ENCODE data around the gene CADPS2.

CADPS2 gene

DNA sequence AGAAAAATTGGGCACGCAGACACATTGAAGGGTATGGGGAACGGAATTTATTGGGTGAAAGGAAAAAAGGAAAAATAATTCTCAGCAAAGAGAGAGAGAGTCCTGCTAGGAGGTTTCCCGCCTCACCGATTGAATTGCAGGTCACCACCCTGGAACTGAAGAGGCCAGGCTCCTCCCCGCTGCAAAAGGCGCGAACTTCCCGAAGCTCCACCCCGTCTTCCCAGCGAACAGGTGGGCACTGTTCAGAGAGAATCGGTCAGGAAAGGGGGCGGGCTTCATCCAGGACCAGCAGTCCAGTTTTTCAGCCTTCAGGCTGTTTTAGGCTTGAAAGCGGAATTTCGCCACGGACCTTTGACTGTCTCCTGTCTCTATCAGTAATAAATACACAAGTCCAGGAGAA lies 27.3 kb upstream of the CADPS2 start:
- H3K23ac ChIP-seq (ENCODE audit: low read length in 2 of 2) = no peak overlapping the region
- no peak overlapping the region for H2BK15ac ChIP-seq (ENCODE audit: low read depth, poor library complexity, severe bottlenecking)
- H3K4me2 ChIP-seq (ENCODE audit: low read length, poor library complexity, severe bottlenecking) = no peak overlapping the region
- 74% methylated on average over 15 of the region's 15 CpGs for WGBS
- no peaks in the 10 kb centered on the region for H3K36me3 ChIP-seq (ENCODE audit: control insufficient read depth in 1 of 2, insufficient read depth in 2 of 2, low read depth in 1 of 2, low read length in 2 of 2)
- H2BK12ac ChIP-seq (ENCODE audit: low read length in 2 of 2) = no peak overlapping the region
- H3K9me3 ChIP-seq (ENCODE audit: control insufficient read depth, low read length) = no peaks in the 10 kb centered on the region
- H3K4me3 ChIP-seq (ENCODE audit: insufficient read depth in 1 of 2, low read depth in 1 of 2, low read length in 2 of 2) = no peak overlapping the region
- H2BK5ac ChIP-seq (ENCODE audit: low read depth, low read length, poor library complexity, severe bottlenecking) = no peak overlapping the region
- no peak overlapping the region for H3K4ac ChIP-seq (ENCODE audit: low read depth in 1 of 2, low read length in 2 of 2)
- H3K4me1 ChIP-seq (ENCODE audit: control insufficient read depth, insufficient read depth, low read depth, low read length) = no peaks in the 10 kb centered on the region
- H3K79me1 ChIP-seq (replicated peaks; ENCODE audit: low read length, poor library complexity, severe bottlenecking) = no peaks in the 10 kb centered on the region
- H2AFZ ChIP-seq (ENCODE audit: low read depth, low read length) = peak overlapping the region; percentile 10
- H3K27ac ChIP-seq (ENCODE audit: low read length, poor library complexity, severe bottlenecking) = no peak overlapping the region
- H2AK5ac ChIP-seq (ENCODE audit: low read length, severe bottlenecking) = no peak overlapping the region
- no peak overlapping the region for H2BK120ac ChIP-seq (ENCODE audit: low read depth, low read length)
- no peak overlapping the region for H4K8ac ChIP-seq (ENCODE audit: low read length)
- no peak overlapping the region for H3K14ac ChIP-seq (ENCODE audit: low read length in 2 of 2)
- H4K91ac ChIP-seq (ENCODE audit: low read length) = no peak overlapping the region
- no peak for DNase-seq
- H3K27me3 ChIP-seq (ENCODE audit: control insufficient read depth in 1 of 2, insufficient read depth in 1 of 2, low read length in 2 of 2) = no peaks in the 10 kb centered on the region
- no peak overlapping the region for H3K9ac ChIP-seq (ENCODE audit: low read length)
- H3K18ac ChIP-seq (ENCODE audit: low read depth in 1 of 2, low read length in 2 of 2) = no peak overlapping the region

DNA sequence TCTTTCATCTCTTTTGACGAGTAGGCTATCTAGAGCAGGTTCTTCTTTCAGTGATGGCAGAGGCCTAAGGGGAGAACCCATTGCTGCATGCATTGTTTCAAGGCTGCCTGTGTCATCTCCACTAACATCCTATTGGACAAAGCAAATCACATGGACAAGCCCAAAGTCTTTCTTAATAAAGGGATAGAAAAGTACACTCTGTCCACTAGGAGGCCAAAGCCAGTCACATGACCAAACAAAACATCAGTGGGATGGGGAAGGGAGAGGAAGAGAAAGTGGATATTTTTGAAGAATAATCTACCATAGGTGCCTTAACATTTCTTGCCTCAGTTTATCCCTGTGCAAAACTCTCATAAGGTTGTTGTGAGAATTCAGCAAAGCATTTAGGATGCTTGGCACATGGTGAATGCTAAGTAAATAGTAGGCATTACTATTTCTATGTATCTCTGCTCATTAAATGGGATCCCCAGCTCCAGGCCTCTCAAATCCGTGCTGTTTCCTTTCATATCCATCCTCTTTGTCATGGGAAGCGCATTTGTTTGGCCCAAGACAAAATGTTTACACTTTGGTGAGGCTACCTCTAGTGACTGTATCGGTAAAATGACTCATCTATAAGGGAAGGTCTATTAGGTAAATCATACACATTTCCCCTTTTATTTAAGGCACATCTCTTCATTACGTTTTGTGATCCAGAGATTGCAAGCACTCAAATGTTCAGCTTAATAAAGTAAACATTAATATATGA lies 16.7 kb upstream of the CADPS2 start:
- Histone ChIP-seq H3K9ac (ENCODE audit: low read length) (no peak overlapping the region), H4K8ac (ENCODE audit: low read length) (no peak overlapping the region), H2BK15ac (ENCODE audit: low read depth, poor library complexity, severe bottlenecking) (no peak overlapping the region), H3K18ac (ENCODE audit: low read depth in 1 of 2, low read length in 2 of 2) (no peak overlapping the region), H3K4me3 (ENCODE audit: insufficient read depth in 1 of 2, low read depth in 1 of 2, low read length in 2 of 2) (no peak overlapping the region), H3K4me2 (ENCODE audit: low read length, poor library complexity, severe bottlenecking) (no peak overlapping the region), H2BK12ac (ENCODE audit: low read length in 2 of 2) (no peak overlapping the region), H2BK5ac (ENCODE audit: low read depth, low read length, poor library complexity, severe bottlenecking) (no peak overlapping the region), H3K9me3 (ENCODE audit: control insufficient read depth, low read length) (no peaks in the 10 kb centered on the region), H3K36me3 (ENCODE audit: control insufficient read depth in 1 of 2, insufficient read depth in 2 of 2, low read depth in 1 of 2, low read length in 2 of 2) (no peaks in the 10 kb centered on the region), H3K27me3 (ENCODE audit: control insufficient read depth in 1 of 2, insufficient read depth in 1 of 2, low read length in 2 of 2) (no peaks in the 10 kb centered on the region), H3K27ac (ENCODE audit: low read length, poor library complexity, severe bottlenecking) (no peak overlapping the region), H2AFZ (ENCODE audit: low read depth, low read length) (no peak overlapping the region), H3K4me1 (ENCODE audit: control insufficient read depth, insufficient read depth, low read depth, low read length) (no peaks in the 10 kb centered on the region), H3K23ac (ENCODE audit: low read length in 2 of 2) (no peak overlapping the region), H2BK120ac (ENCODE audit: low read depth, low read length) (no peak overlapping the region), H3K14ac (ENCODE audit: low read length in 2 of 2) (peak overlapping the region in 1 of 2 experiments; percentile 36), H3K4ac (ENCODE audit: low read depth in 1 of 2, low read length in 2 of 2) (no peak overlapping the region), H2AK5ac (ENCODE audit: low read length, severe bottlenecking) (no peak overlapping the region), H3K79me1 (replicated peaks; ENCODE audit: low read length, poor library complexity, severe bottlenecking) (no peaks in the 10 kb centered on the region), H4K91ac (ENCODE audit: low read length) (no peak overlapping the region)
- 67% methylated on average over 3 of the region's 5 CpGs for whole genome bisulfite sequencing
- DNase-seq = no peak

DNA sequence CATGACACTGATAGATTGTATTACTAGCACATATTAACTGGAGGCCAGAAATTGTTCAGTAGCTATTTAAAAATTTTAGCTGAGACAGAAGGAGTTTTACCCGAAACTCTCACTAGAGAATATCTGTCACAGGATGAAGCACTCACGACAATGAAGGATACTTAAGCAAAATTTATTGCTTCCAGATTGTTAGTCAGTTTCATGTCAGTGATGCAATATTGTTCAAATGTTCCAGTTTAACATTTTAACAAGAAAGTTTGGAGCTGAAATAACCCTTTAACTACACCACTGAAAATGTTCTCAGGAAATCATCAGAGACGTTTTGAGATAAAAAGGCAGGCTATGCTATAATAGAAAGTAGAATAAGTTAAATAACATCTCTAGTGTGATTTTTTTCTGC lies 15.0 kb upstream of the CADPS2 start:
- no peaks in the 10 kb centered on the region for H3K4me1 ChIP-seq (ENCODE audit: control insufficient read depth, insufficient read depth, low read depth, low read length)
- no peaks in the 10 kb centered on the region for H3K36me3 ChIP-seq (ENCODE audit: control insufficient read depth in 1 of 2, insufficient read depth in 2 of 2, low read depth in 1 of 2, low read length in 2 of 2)
- H3K27me3 ChIP-seq (ENCODE audit: control insufficient read depth in 1 of 2, insufficient read depth in 1 of 2, low read length in 2 of 2) = no peaks in the 10 kb centered on the region
- no peak overlapping the region for H2BK15ac ChIP-seq (ENCODE audit: low read depth, poor library complexity, severe bottlenecking)
- no peak overlapping the region for H3K14ac ChIP-seq (ENCODE audit: low read length in 2 of 2)
- H3K4ac ChIP-seq (ENCODE audit: low read depth in 1 of 2, low read length in 2 of 2) = no peak overlapping the region
- H2AK5ac ChIP-seq (ENCODE audit: low read length, severe bottlenecking) = no peak overlapping the region
- H3K79me1 ChIP-seq (replicated peaks; ENCODE audit: low read length, poor library complexity, severe bottlenecking) = no peaks in the 10 kb centered on the region
- H3K27ac ChIP-seq (ENCODE audit: low read length, poor library complexity, severe bottlenecking) = no peak overlapping the region
- no peak overlapping the region for H4K8ac ChIP-seq (ENCODE audit: low read length)
- H3K9me3 ChIP-seq (ENCODE audit: control insufficient read depth, low read length) = no peaks in the 10 kb centered on the region
- 0% methylated on average over 1 of the region's 3 CpGs for WGBS
- no peak overlapping the region for H2BK12ac ChIP-seq (ENCODE audit: low read length in 2 of 2)
- H3K4me3 ChIP-seq (ENCODE audit: insufficient read depth in 1 of 2, low read depth in 1 of 2, low read length in 2 of 2) = no peak overlapping the region
- H3K4me2 ChIP-seq (ENCODE audit: low read length, poor library complexity, severe bottlenecking) = no peak overlapping the region
- H4K91ac ChIP-seq (ENCODE audit: low read length) = no peak overlapping the region
- H2BK120ac ChIP-seq (ENCODE audit: low read depth, low read length) = no peak overlapping the region
- no peak overlapping the region for H3K23ac ChIP-seq (ENCODE audit: low read length in 2 of 2)
- no peak overlapping the region for H2BK5ac ChIP-seq (ENCODE audit: low read depth, low read length, poor library complexity, severe bottlenecking)
- peak; percentile 49 for DNase-seq
- no peak overlapping the region for H3K18ac ChIP-seq (ENCODE audit: low read depth in 1 of 2, low read length in 2 of 2)
- no peak overlapping the region for H3K9ac ChIP-seq (ENCODE audit: low read length)
- H2AFZ ChIP-seq (ENCODE audit: low read depth, low read length) = no peak overlapping the region

DNA sequence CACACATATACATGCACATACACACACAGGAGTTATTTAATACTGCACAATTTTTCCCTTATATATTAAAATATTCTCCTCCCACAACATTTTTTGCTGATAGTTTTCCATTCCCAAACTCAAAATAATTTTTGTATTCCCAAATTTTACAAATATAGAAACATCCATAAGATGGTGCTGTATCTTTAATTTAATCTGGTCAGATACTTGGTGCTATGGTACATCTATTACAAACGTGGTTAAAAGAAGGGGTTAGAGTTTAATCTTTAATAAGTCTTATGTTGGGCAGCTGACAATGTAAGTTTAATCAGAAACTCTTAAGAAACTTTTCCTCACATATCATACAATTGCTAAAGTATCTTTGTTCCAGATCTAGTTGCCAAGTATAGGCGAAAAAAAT lies 10.2 kb upstream of the CADPS2 start:
- no peak overlapping the region for H2BK15ac ChIP-seq (ENCODE audit: low read depth, poor library complexity, severe bottlenecking)
- H2AK5ac ChIP-seq (ENCODE audit: low read length, severe bottlenecking) = no peak overlapping the region
- no peak overlapping the region for H2BK12ac ChIP-seq (ENCODE audit: low read length in 2 of 2)
- no peaks in the 10 kb centered on the region for H3K9me3 ChIP-seq (ENCODE audit: control insufficient read depth, low read length)
- H3K36me3 ChIP-seq (ENCODE audit: control insufficient read depth in 1 of 2, insufficient read depth in 2 of 2, low read depth in 1 of 2, low read length in 2 of 2) = no peaks in the 10 kb centered on the region
- no peak overlapping the region for H3K14ac ChIP-seq (ENCODE audit: low read length in 2 of 2)
- H4K8ac ChIP-seq (ENCODE audit: low read length) = no peak overlapping the region
- no peaks in the 10 kb centered on the region for H3K27me3 ChIP-seq (ENCODE audit: control insufficient read depth in 1 of 2, insufficient read depth in 1 of 2, low read length in 2 of 2)
- no peak overlapping the region for H2BK120ac ChIP-seq (ENCODE audit: low read depth, low read length)
- no peak overlapping the region for H2BK5ac ChIP-seq (ENCODE audit: low read depth, low read length, poor library complexity, severe bottlenecking)
- H4K91ac ChIP-seq (ENCODE audit: low read length) = no peak overlapping the region
- no CpG with 5 or more reads among the region's 2 CpGs for WGBS
- H3K4me3 ChIP-seq (ENCODE audit: insufficient read depth in 1 of 2, low read depth in 1 of 2, low read length in 2 of 2) = no peak overlapping the region
- no peak overlapping the region for H2AFZ ChIP-seq (ENCODE audit: low read depth, low read length)
- no peak overlapping the region for H3K9ac ChIP-seq (ENCODE audit: low read length)
- H3K4me2 ChIP-seq (ENCODE audit: low read length, poor library complexity, severe bottlenecking) = no peak overlapping the region
- no peak for DNase-seq
- no peak overlapping the region for H3K23ac ChIP-seq (ENCODE audit: low read length in 2 of 2)
- no peak overlapping the region for H3K18ac ChIP-seq (ENCODE audit: low read depth in 1 of 2, low read length in 2 of 2)
- no peaks in the 10 kb centered on the region for H3K4me1 ChIP-seq (ENCODE audit: control insufficient read depth, insufficient read depth, low read depth, low read length)
- no peak overlapping the region for H3K4ac ChIP-seq (ENCODE audit: low read depth in 1 of 2, low read length in 2 of 2)
- H3K79me1 ChIP-seq (replicated peaks; ENCODE audit: low read length, poor library complexity, severe bottlenecking) = no peaks in the 10 kb centered on the region
- H3K27ac ChIP-seq (ENCODE audit: low read length, poor library complexity, severe bottlenecking) = no peak overlapping the region

Measured in mesenchymal stem cell (in vitro differentiated cells and primary cell).